ENCODE results near the gene LRP8.

LRP8 gene

GRCh38 chr1:53307037-53307436 lies 20.8 kb downstream of the LRP8 start:
- DNase-seq (ENCODE audit: low read depth in 3 of 3, low spot score in 1 of 3) = no peak

DNA sequence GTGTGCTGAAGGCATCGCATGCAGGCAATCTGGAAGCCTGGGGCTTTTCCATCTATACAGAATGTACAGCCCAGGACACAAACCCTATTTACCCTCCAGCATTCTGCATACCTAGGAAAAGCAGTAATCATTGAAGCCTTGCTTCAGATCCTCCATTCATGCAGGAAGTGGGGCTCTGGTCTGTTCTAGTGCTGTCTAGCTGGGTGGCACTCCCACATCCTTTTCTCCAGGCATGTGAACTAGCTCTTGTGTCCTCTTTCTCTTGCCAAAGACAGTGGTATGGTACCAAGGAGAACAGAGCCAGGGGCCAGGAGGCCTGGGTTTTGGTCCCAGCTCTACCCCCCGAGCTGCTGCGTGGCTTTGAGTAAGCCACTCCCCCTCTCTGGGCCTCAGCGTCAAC lies 21.7 kb downstream of the LRP8 start:
- DNase-seq (ENCODE audit: low read depth in 3 of 3, low spot score in 1 of 3) = no peak

DNA sequence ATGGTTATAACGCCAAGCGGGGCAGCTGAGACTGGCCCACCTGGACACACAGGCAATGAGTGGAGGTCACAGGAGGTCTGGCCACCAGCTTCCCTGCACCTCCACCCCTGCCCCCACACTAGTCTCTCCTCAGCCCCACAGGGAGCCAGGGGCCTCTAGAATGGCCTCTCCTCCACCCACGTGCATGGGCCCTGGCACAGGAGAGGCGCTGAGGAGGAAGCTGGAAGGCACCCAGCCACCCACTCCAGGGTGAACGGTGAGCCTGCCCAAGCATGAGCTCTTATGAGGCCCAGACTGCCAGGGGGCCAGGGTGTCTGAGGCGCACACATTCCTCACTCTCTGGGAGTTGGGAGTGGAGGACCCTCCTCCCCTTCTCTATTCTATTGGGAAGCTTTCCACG lies 22.2 kb downstream of the LRP8 start:
- DNase-seq (ENCODE audit: low read depth in 3 of 3, low spot score in 1 of 3) = no peak

GRCh38 chr1:53304527-53304926 lies 23.3 kb downstream of the LRP8 start:
- no peak for DNase-seq (ENCODE audit: low read depth in 3 of 3, low spot score in 1 of 3)

- DNase-seq (ENCODE audit: low read depth in 3 of 3, low spot score in 1 of 3) = no peak
These were observed 23.9 kb downstream of the LRP8 start for GRCh38 chr1:53303726-53304515.

- no peak for DNase-seq (ENCODE audit: low read depth in 3 of 3, low spot score in 1 of 3)
These were observed 24.6 kb downstream of the LRP8 start for GRCh38 chr1:53303243-53303642.

- DNase-seq (ENCODE audit: low read depth in 3 of 3, low spot score in 1 of 3) = no peak
These were observed 28.6 kb downstream of the LRP8 start for GRCh38 chr1:53299233-53299632.

DNA sequence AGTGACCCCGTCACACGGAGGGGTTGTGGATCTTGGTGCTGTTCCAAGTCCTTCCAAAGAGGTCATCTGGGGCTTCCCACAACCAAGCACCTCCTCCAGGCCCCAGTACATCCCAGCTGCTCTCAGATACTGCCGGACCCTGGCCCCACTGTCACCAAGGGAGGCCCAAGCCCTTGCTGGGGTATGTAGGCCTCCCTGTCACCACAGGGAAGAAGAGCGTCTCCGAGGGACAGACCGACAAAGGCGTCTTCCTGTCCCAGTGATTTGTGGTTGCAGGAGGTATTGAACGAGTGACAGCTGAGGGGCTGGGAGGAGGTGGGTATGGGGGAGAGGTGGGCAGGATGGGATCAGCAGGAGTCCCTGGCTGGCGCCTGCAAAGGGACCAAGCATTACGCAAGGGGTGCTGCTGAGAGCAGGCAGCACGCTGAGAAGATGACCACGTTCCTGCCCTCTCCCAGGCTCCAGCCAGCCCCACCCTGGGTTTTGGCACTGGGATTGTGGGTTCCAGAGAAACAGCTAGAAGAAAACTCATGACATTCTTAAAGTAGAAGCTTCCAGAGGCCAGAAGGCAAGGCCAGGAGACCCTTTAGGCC lies 29.7 kb downstream of the LRP8 start:
- DNase-seq (ENCODE audit: low read depth in 3 of 3, low spot score in 1 of 3) = no peak

GRCh38 chr1:53297195-53297594 lies 30.7 kb downstream of the LRP8 start:
- no peak for DNase-seq (ENCODE audit: low read depth in 3 of 3, low spot score in 1 of 3)

- no peak for DNase-seq (ENCODE audit: low read depth in 3 of 3, low spot score in 1 of 3)
These were observed 31.6 kb downstream of the LRP8 start for GRCh38 chr1:53296117-53296749.

GRCh38 chr1:53295726-53296116 lies 32.1 kb downstream of the LRP8 start:
- DNase-seq (ENCODE audit: low read depth in 3 of 3, low spot score in 1 of 3) = no peak

- no peak for DNase-seq (ENCODE audit: low read depth in 3 of 3, low spot score in 1 of 3)
These were observed 32.6 kb downstream of the LRP8 start for GRCh38 chr1:53295295-53295694.

DNA sequence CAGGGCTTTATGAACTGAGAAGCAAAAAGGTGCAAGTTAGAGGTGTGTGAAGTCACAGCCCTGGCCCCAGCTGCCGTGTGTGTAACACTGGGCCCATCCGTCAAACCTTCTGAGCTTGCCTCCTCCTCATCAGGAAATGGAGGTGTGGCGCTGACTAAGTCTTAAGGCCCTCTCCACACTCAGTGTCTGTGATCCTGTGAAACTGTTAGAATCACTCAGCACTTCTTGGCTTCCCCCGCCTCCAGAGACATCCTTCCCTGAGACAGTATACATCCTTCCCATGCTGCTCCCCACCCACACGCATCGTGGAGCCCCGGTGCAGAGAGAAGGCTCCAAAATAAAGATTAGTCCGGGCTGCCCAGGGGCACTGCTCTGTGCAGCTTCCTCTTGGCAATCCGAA lies 33.3 kb downstream of the LRP8 start:
- DNase-seq (ENCODE audit: low read depth in 3 of 3, low spot score in 1 of 3) = peak in 1 of 3 donors; percentile 20

- DNase-seq (ENCODE audit: low read depth in 3 of 3, low spot score in 1 of 3) = no peak
These were observed 33.8 kb downstream of the LRP8 start for GRCh38 chr1:53294061-53294460.

- no peak for DNase-seq (ENCODE audit: low read depth in 3 of 3, low spot score in 1 of 3)
These were observed 34.7 kb downstream of the LRP8 start for GRCh38 chr1:53293123-53293522.

GRCh38 chr1:53292690-53293089 lies 35.2 kb downstream of the LRP8 start:
- DNase-seq (ENCODE audit: low read depth in 3 of 3, low spot score in 1 of 3) = no peak

DNA sequence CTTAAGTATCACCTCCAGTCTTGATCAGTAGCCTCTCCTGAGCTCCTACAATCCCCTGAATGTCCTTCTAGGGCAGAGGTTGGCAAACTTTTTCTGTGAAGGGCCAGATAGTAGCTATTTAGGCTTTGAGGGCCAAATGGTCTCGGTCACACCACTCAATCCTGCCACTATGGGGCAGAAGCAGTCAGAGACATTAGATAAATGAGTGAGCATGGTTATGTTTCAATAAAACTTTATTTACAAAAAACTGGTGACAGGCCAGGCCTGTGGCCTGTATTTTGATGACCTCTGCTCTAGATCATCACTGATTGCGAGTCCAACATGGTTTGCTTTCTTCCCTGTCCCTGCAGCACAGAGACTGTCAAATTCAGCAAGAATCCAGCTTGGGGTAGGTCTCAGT lies 36.3 kb downstream of the LRP8 start:
- no peak for DNase-seq (ENCODE audit: low read depth in 3 of 3, low spot score in 1 of 3)

DNA sequence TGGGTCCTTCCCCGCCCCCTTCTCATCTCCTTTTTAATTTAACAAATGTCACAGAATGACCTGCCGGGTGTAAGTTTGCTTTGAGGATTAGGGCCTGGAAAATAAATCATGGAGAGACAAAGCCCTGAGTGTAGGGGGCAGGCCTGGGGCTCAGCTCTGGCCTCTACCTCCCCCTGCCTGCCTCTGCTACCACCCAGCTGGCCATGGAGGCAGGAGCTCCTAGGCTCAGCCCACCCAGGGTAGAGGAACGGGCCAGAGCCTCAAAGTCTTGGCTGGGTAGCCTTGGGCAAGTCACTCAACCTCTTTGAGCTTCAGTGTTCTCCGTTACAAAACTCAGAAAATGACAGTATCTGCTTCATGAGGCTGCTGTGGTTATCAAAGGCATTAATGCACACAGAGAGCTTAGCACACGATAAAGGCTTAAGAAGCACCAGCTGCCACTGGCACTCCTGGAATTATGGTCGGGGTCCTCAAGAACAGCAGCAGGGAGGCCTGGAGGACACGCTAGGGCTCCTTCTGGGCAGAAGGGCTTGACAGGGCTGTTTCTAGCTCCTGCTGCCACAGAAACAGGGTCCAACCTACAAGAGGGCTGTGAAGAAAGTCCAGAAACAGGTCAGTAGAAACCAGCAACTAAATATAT lies 39.0 kb downstream of the LRP8 start:
- DNase-seq (ENCODE audit: low read depth in 3 of 3, low spot score in 1 of 3) = no peak

DNA sequence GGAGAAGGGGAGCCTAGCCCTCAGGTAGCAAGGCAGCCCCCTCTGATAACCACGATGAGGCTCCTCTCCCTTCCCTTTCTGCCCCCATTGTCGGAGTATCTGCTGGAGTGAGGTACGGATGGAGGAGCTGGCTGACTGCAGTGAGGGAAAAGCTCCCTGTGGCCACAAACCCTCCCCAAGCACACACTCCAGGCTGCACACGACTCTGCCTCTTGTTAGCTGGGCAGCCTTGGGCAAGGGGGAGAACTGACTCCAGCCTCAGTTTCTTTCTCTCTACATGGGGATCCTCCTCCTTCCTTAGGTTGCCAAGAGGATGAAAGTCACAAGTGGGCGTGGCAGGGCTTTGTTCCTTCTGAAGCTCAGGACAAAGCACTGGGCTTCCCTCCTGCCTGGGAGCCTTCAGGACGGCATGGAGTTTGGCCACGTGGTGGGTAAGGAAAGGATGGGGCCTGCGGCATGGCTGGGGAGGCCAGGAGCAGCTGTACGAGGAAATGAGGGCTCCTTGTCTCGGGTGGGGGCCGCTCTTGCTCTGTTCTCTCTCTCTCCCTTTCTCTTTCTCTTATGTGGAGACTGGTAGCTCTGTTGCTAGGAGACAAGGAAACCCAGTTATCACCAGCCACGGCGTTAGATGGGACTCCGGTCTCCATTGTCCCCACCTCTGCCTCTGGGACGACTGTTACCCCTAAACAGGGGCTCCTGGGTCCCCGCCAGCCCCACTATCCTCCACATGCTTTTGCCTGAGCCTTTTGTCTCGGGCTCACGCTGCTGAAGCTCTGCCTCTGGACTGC lies 39.7 kb downstream of the LRP8 start:
- DNase-seq (ENCODE audit: low read depth in 3 of 3, low spot score in 1 of 3) = no peak

- DNase-seq (ENCODE audit: low read depth in 3 of 3, low spot score in 1 of 3) = no peak
These were observed 40.9 kb downstream of the LRP8 start for GRCh38 chr1:53286955-53287354.
